Transverse colon (tissue), 4 donors: ENCODE data around the gene WT1. TPM values are rescaled to one million over a fixed set of nuclear protein-coding genes. Genes with fewer than 3 reads are reported as not detected.

Source experiments
- DNase-seq: peaks from one replicate; pipeline ENCODE4 v3.0.0-alpha.2; 2019
- H3K27ac ChIP-seq, 4 donors: fragments of 200-600 bp; sonication (generic); 2 replicates each; pipeline ENCODE4 v1.5.1; 2016 to 2018; ENCODE audit warnings: inconsistent platforms in 4 of 4
- H3K27me3 ChIP-seq: fragments of 200-600 bp; sonication (generic); 2 replicates; pipeline ENCODE4 v1.5.1; 2017; ENCODE audit warnings: inconsistent platforms
- H3K36me3 ChIP-seq, 4 donors: fragments of 200-600 bp; sonication (generic); 2 replicates each; pipeline ENCODE4 v1.5.1; 2017 to 2019; ENCODE audit warnings: inconsistent platforms in 4 of 4
- H3K4me1 ChIP-seq, 4 donors: fragments of 200-600 bp; sonication (generic); 2 replicates each; pipeline ENCODE4 v1.5.1; 2017 to 2020; ENCODE audit warnings: inconsistent platforms in 4 of 4
- H3K4me3 ChIP-seq, 4 donors: fragments of 200-600 bp; sonication (generic); 1 replicate in 1 of 4; 2 replicates in 3 of 4; pipeline versions ENCODE4 v1.5.1 to v1.6.1; 2017 to 2019; ENCODE audit warnings: inconsistent platforms in 4 of 4
- H3K9me3 ChIP-seq, 2 donors: fragments of 200-600 bp; sonication (generic); 2 replicates each; pipeline ENCODE4 v1.5.1; 2017 to 2019; ENCODE audit warnings: inconsistent platforms in 2 of 2
- CTCF ChIP-seq, 5 experiments: fragments of 200-600 bp in 3 of 5; fragments of 450-650 bp in 2 of 5; sonication (generic) in 3 of 5; IDR thresholded peaks; 1 replicate in 2 of 5; 2 replicates in 3 of 5; pipeline ENCODE4 v1.5.1; 2016 to 2017; ENCODE audit warnings: antibody characterized with exemption in 5 of 5, inconsistent platforms in 3 of 5, mild to moderate bottlenecking in 2 of 5, moderate library complexity in 1 of 5
- EP300 ChIP-seq: sonication (generic); formaldehyde crosslinking; IDR thresholded peaks from one replicate; pipeline ENCODE4 v1.6.1; 2017; ENCODE audit warnings: antibody characterized with exemption, low read depth
- POLR2A ChIP-seq: fragments of 450-650 bp; IDR thresholded peaks from one replicate; pipeline ENCODE4 v1.6.1; 2016; ENCODE audit warnings: antibody characterized with exemption, mild to moderate bottlenecking, moderate library complexity
- POLR2AphosphoS5 ChIP-seq, 3 donors: sonication (generic); formaldehyde crosslinking; IDR thresholded peaks; one replicate each; pipeline ENCODE4 v1.6.1; 2016; ENCODE audit warnings: antibody characterized with exemption in 3 of 3
- WGBS, 2 donors: methylation state at CpG; one replicate each; pipeline ENCODE4 v1.1.5; 2018; ENCODE audit warnings: low coverage in 1 of 2; 5-methylcytosine and 5-hydroxymethylcytosine counted together
- in situ Hi-C, 4 donors: fragments of 200-750 bp; cut with MboI; loops; one replicate each; pipeline versions ENCODE4 v1.15.0 to v1.15.1; 2017; ENCODE audit warnings: low sequenced_read_pairs in 3 of 4, low pct_ligation_motif_present in 1 of 4, low pct_unique_long_range_greater_than_20kb in 1 of 4
- intact Hi-C: fragments of 100-400 bp; cut with DNase I; formaldehyde crosslinking; loops from one replicate; pipeline ENCODE4 v1.15.1; 2023; ENCODE audit warnings: low total_unique reads
- total RNA-seq, 4 donors: library from RNA; depleted of rRNA; stranded (reverse); fragments of >200 nt; gene quantifications; one replicate each; pipeline ENCODE4 v1.1.0, GENCODE V29; 2016

WT1 gene
- total RNA-seq, 4 donors from 2014 or later = 0.55 to 3.0 (median 0.95) TPM; not detected in 1

- Histone ChIP-seq H3K36me3 (no peaks in the 10 kb centered on the region), H3K4me3 (peak overlapping the region in 1 of 4 donors; percentile 9), H3K9me3 (no peaks in the 10 kb centered on the region), H3K4me1 (peaks cover 0 to 50% (median 20%) of the 10 kb centered on the region in 4 donors), H3K27ac (no peak overlapping the region), H3K27me3 (peaks cover 100% of the 10 kb centered on the region)
- in situ Hi-C loops (no loop called here), intact Hi-C loops (no loop called here)
- WGBS, 2 donors = 2 to 7% methylated on average over 9 to 42 of the region's 42 CpGs
- no peak for DNase-seq
- TF ChIP-seq POLR2A (no peak), CTCF (IDR thresholded peaks at IDR 0.05) (no peak), POLR2AphosphoS5 (IDR thresholded peaks at IDR 0.05) (no peak), EP300 (no peak)
These were observed 807 bp upstream of the WT1 start for GRCh38 chr11:32435942-32436750.

GRCh38 chr11:32435152-32435480, 223 bp downstream of the WT1 start:
- peaks cover 100% of the 10 kb centered on the region for H3K27me3 ChIP-seq
- H3K4me1 ChIP-seq = peaks cover 0 to 50% (median 20%) of the 10 kb centered on the region in 4 donors

GRCh38 chr11:32434356-32435151, 785 bp downstream of the WT1 start:
- intact Hi-C loops (no loop called here), in situ Hi-C loops (no loop called here)
- Histone ChIP-seq H3K4me3 (peak overlapping the region in 2 of 4 donors; percentile 20 to 37), H3K27ac (no peak overlapping the region), H3K36me3 (no peaks in the 10 kb centered on the region), H3K9me3 (no peaks in the 10 kb centered on the region), H3K27me3 (peaks cover 100% of the 10 kb centered on the region), H3K4me1 (peaks cover 0 to 50% (median 20%) of the 10 kb centered on the region in 4 donors)
- TF ChIP-seq CTCF (IDR thresholded peaks at IDR 0.05) = no peak
- no peak for TF ChIP-seq POLR2A
- no peak for TF ChIP-seq POLR2AphosphoS5 (IDR thresholded peaks at IDR 0.05)
- no peak for TF ChIP-seq EP300
- DNase-seq = no peak
- 17% methylated on average over 40 of the region's 77 CpGs; no CpG with 5 or more reads in 1 of the 2 donors for WGBS, 2 donors

More at GRCh38 chr11:32435152-32435480, 223 bp downstream of the WT1 start:
- no CpG with 5 or more reads among the region's 33 CpGs for WGBS, 2 donors
- H3K36me3 ChIP-seq = no peaks in the 10 kb centered on the region
- H3K4me3 ChIP-seq = peak overlapping the region in 2 of 4 donors; percentile 20 to 37
- no peak overlapping the region for H3K27ac ChIP-seq
- intact Hi-C loops = no loop called here
- in situ Hi-C loops = no loop called here
- DNase-seq = no peak
- TF ChIP-seq POLR2AphosphoS5 (IDR thresholded peaks at IDR 0.05) (no peak), POLR2A (no peak), EP300 (no peak), CTCF (IDR thresholded peaks at IDR 0.05) (no peak)
- H3K9me3 ChIP-seq = no peaks in the 10 kb centered on the region

- 22% methylated on average over 15 of the region's 25 CpGs; no CpG with 5 or more reads in 1 of the 2 donors for WGBS, 2 donors
- TF ChIP-seq POLR2AphosphoS5 (IDR thresholded peaks at IDR 0.05) (no peak), POLR2A (no peak), EP300 (no peak), CTCF (IDR thresholded peaks at IDR 0.05) (no peak)
- peak overlapping the region in 1 of 4 donors; percentile 34 for H3K4me3 ChIP-seq
- no peak overlapping the region for H3K27ac ChIP-seq
- no peaks in the 10 kb centered on the region for H3K36me3 ChIP-seq
- peaks cover 100% of the 10 kb centered on the region for H3K27me3 ChIP-seq
- intact Hi-C loops (no loop called here), in situ Hi-C loops (no loop called here)
- H3K9me3 ChIP-seq = no peaks in the 10 kb centered on the region
- no peak for DNase-seq
- H3K4me1 ChIP-seq = peaks cover 0 to 44% (median 18%) of the 10 kb centered on the region in 4 donors
These were observed 1.4 kb downstream of the WT1 start for GRCh38 chr11:32433914-32434355.
